ENCODE data around the gene DPP10. TPM values are rescaled to one million over a fixed set of nuclear protein-coding genes. Genes with fewer than 3 reads are reported as not detected.

DPP10 gene
- total and polyA plus RNA-seq, 4 donors: 0.04 to 4.1 (median 0.48) TPM

DNA sequence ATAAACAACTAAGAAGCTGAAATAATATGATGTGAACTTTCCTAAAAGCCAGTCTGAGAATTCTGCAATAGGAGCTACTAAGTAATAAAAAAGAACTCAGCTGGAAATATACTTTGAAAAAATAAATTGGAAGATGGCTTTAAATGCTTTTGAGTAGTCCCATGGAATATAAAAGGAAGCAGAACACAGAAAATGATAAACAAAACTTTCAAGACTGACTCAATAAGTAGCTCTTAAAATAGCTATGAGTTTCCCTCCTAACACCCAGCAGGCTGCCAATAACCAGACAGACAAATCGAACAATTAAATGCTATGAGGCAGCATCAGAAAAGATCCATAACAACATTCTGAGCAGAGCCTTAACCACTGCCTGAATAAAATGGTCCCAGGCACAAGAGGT lies 319.9 kb downstream of the DPP10 start:
- Histone ChIP-seq H3K27me3 (ENCODE audit: control insufficient read depth in 4 of 4, insufficient read depth in 4 of 4, low read length in 3 of 4) (no peaks in the 10 kb centered on the region), H3K36me3 (ENCODE audit: control insufficient read depth in 4 of 4, insufficient read depth in 3 of 4, low read depth in 1 of 4, low read length in 3 of 4) (no peaks in the 10 kb centered on the region), H3K4me1 (ENCODE audit: control insufficient read depth in 4 of 4, insufficient read depth in 4 of 4, low read length in 3 of 4) (no peaks in the 10 kb centered on the region), H3K9ac (ENCODE audit: low read depth in 1 of 2, low read length in 2 of 2) (no peak overlapping the region), H3K27ac (ENCODE audit: low read depth in 1 of 2, low read length in 2 of 2) (no peak overlapping the region), H3K4me3 (ENCODE audit: low read depth in 1 of 3, low read length in 3 of 3) (no peak overlapping the region), H3K9me3 (ENCODE audit: control insufficient read depth in 4 of 4, low read length in 3 of 4) (no peaks in the 10 kb centered on the region)
- WGBS: 69% methylated on average over 1 of the region's 1 CpG
- TF ChIP-seq SP1 (IDR thresholded peaks at IDR 0.05): no peak
- no peak for TF ChIP-seq REST (IDR thresholded peaks at IDR 0.05)
- TF ChIP-seq, protein P1, sequence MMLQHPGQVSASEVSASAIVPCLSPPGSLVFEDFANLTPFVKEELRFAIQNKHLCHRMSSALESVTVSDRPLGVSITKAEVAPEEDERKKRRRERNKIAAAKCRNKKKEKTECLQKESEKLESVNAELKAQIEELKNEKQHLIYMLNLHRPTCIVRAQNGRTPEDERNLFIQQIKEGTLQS (IDR thresholded peaks at IDR 0.05): no peak
- no peak for TF ChIP-seq FOXA2 (IDR thresholded peaks at IDR 0.05)
- TF ChIP-seq HNF4A (conservative IDR thresholded peaks at IDR 0.05): no peak
- TF ChIP-seq YY1 (IDR thresholded peaks at IDR 0.05): no peak
- no peak for TF ChIP-seq GABPA (IDR thresholded peaks at IDR 0.05 in 1 of 2, conservative IDR thresholded peaks at IDR 0.05 in 1 of 2)
- TF ChIP-seq HNF4G (IDR thresholded peaks at IDR 0.05): no peak
- no peak for TF ChIP-seq MAX (IDR thresholded peaks at IDR 0.05)
- no peak for TF ChIP-seq EGR1 (IDR thresholded peaks at IDR 0.05; ENCODE audit: low read depth in 2 of 2)
- no peak for TF ChIP-seq NR2F2 (IDR thresholded peaks at IDR 0.05)
- no peak for TF ChIP-seq JUND (IDR thresholded peaks at IDR 0.05)
- TF ChIP-seq, protein P2, sequence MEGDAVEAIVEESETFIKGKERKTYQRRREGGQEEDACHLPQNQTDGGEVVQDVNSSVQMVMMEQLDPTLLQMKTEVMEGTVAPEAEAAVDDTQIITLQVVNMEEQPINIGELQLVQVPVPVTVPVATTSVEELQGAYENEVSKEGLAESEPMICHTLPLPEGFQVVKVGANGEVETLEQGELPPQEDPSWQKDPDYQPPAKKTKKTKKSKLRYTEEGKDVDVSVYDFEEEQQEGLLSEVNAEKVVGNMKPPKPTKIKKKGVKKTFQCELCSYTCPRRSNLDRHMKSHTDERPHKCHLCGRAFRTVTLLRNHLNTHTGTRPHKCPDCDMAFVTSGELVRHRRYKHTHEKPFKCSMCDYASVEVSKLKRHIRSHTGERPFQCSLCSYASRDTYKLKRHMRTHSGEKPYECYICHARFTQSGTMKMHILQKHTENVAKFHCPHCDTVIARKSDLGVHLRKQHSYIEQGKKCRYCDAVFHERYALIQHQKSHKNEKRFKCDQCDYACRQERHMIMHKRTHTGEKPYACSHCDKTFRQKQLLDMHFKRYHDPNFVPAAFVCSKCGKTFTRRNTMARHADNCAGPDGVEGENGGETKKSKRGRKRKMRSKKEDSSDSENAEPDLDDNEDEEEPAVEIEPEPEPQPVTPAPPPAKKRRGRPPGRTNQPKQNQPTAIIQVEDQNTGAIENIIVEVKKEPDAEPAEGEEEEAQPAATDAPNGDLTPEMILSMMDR (IDR thresholded peaks at IDR 0.05; ENCODE audit: low read depth, low read length, missing input control): no peak
- TF ChIP-seq RXRA (IDR thresholded peaks at IDR 0.05): no peak
- no peak for TF ChIP-seq ZBTB33 (IDR thresholded peaks at IDR 0.05)
- no peak for TF ChIP-seq RAD21 (IDR thresholded peaks at IDR 0.05)
- no peak for TF ChIP-seq TAF1 (conservative IDR thresholded peaks at IDR 0.05)
- no peak for TF ChIP-seq FOXA1 (IDR thresholded peaks at IDR 0.05)
- no peak for DNase-seq (ENCODE audit: low spot score)

All from liver (tissue), 9 donors.